IMR-90 (cell line): ENCODE measurements around the gene TUBGCP6. TPM values are rescaled to one million over a fixed set of nuclear protein-coding genes. Genes with fewer than 3 reads are reported as not detected.

Source experiments
- ATAC-seq: fragments of 200-7000 bp; cut with Tn5 transposase; 2 replicates; pipeline ENCODE4 v1.9.1; 2020; ENCODE audit warnings: low read depth, mild to moderate bottlenecking, moderate library complexity
- BruUV-seq: library from RNA; stranded (reverse); fragments of 400-500 nt; replicated peaks from 2 replicates; lab custom pipeline; 2021; lab: Mats Ljungman, UMichigan
- CTCF ChIA-PET: fragments of 300-600 bp; formaldehyde crosslinking; extraction: SDS; loops from one replicate; lab custom pipeline; 2021; ENCODE audit warnings: antibody characterized with exemption; lab: Yijun Ruan, JAX
- POLR2A ChIA-PET: fragments of 300-600 bp; sonication (Branson Sonifier 250); formaldehyde crosslinking; loops from one replicate; lab custom pipeline; 2022; ENCODE audit warnings: antibody characterized with exemption; ENCODE audit not compliant: unreplicated experiment; lab: Charles Lee
- DNase-seq: peaks from one replicate; pipeline ENCODE4 v3.0.0; 2013
- H2AFZ ChIP-seq: replicated peaks from 2 replicates; pipeline ENCODE3; 2013; ENCODE audit warnings: low read length, mild to moderate bottlenecking; ENCODE audit not compliant: poor library complexity
- H2AK5ac ChIP-seq: 2 replicates; pipeline ENCODE4 v1.6.1; 2013; ENCODE audit warnings: low read depth, low read length, inconsistent platforms
- H2AK9ac ChIP-seq: replicated peaks from 2 replicates; pipeline ENCODE3; 2013; ENCODE audit warnings: mild to moderate bottlenecking, low read depth, low read length, moderate library complexity; ENCODE audit not compliant: poor library complexity
- H2BK120ac ChIP-seq: 2 replicates; pipeline ENCODE4 v1.6.1; 2013; ENCODE audit warnings: low read depth, low read length, inconsistent platforms
- H2BK15ac ChIP-seq: 3 replicates; pipeline ENCODE4 v1.6.1; 2013; ENCODE audit warnings: low read depth, low read length, inconsistent platforms
- H2BK20ac ChIP-seq: 2 replicates; pipeline ENCODE4 v1.6.1; 2013; ENCODE audit warnings: low read depth, mild to moderate bottlenecking, inconsistent platforms, low read length, moderate library complexity
- H2BK5ac ChIP-seq: 2 replicates; pipeline ENCODE4 v1.6.1; 2013; ENCODE audit warnings: mild to moderate bottlenecking, low read depth, low read length, inconsistent platforms; ENCODE audit not compliant: poor library complexity, severe bottlenecking
- H3K14ac ChIP-seq: replicated peaks from 2 replicates; pipeline ENCODE4 v1.6.1; 2013; ENCODE audit warnings: low read depth, low read length, inconsistent platforms
- H3K18ac ChIP-seq: 2 replicates; pipeline ENCODE4 v1.6.1; 2013; ENCODE audit warnings: low read depth, low read length, control low read depth
- H3K23ac ChIP-seq: 2 replicates; pipeline ENCODE4 v1.6.1; 2013; ENCODE audit warnings: low read depth, low read length, inconsistent platforms
- H3K27ac ChIP-seq: 2 replicates; pipeline ENCODE4 v1.5.1; 2013; ENCODE audit warnings: mild to moderate bottlenecking, control low read depth, low read length; ENCODE audit not compliant: insufficient read depth
- H3K27me3 ChIP-seq: 2 replicates; pipeline ENCODE4 v1.6.1; 2013; ENCODE audit warnings: low read length; ENCODE audit not compliant: control insufficient read depth, insufficient read depth
- H3K36me3 ChIP-seq: 2 replicates; pipeline ENCODE4 v1.6.1; 2013; ENCODE audit warnings: low read length, mixed read lengths; ENCODE audit not compliant: control insufficient read depth, insufficient read depth
- H3K4ac ChIP-seq: 2 replicates; pipeline ENCODE4 v1.6.1; 2013; ENCODE audit warnings: low read depth, low read length, inconsistent platforms
- H3K4me1 ChIP-seq: 2 replicates; pipeline ENCODE4 v1.6.1; 2013; ENCODE audit warnings: low read length, mixed read lengths; ENCODE audit not compliant: control insufficient read depth, insufficient read depth
- H3K4me2 ChIP-seq: 2 replicates; pipeline ENCODE4 v1.6.1; 2013; ENCODE audit warnings: low read depth, mild to moderate bottlenecking, control low read depth, low read length, moderate library complexity
- H3K4me3 ChIP-seq: 2 replicates; pipeline ENCODE4 v1.5.1; 2013; ENCODE audit warnings: low read depth, mild to moderate bottlenecking, control low read depth, low read length, moderate library complexity; ENCODE audit not compliant: insufficient read depth
- H3K56ac ChIP-seq: 2 replicates; pipeline ENCODE4 v1.6.1; 2013; ENCODE audit warnings: low read length, inconsistent platforms; ENCODE audit not compliant: insufficient read depth; ENCODE audit errors: extremely low read depth
- H3K79me1 ChIP-seq, 2 experiments: 2 replicates each; pipeline ENCODE4 v1.6.1; 2013; ENCODE audit warnings: low read length in 2 of 2, inconsistent platforms in 1 of 2, low read depth in 1 of 2
- H3K9ac ChIP-seq: 2 replicates; pipeline ENCODE4 v1.6.1; 2013; ENCODE audit warnings: low read depth, low read length, control low read depth
- H3K9me1 ChIP-seq: 2 replicates; pipeline ENCODE4 v1.6.1; 2013; ENCODE audit warnings: low read length, inconsistent platforms; ENCODE audit not compliant: insufficient read depth
- H3K9me3 ChIP-seq: 2 replicates; pipeline ENCODE4 v1.6.1; 2013; ENCODE audit warnings: low read length; ENCODE audit not compliant: control insufficient read depth, insufficient read depth
- H4K20me1 ChIP-seq: 2 replicates; pipeline ENCODE4 v1.6.1; 2013; ENCODE audit warnings: low read length, inconsistent platforms; ENCODE audit not compliant: insufficient read depth
- H4K5ac ChIP-seq: 2 replicates; pipeline ENCODE4 v1.6.1; 2013; ENCODE audit warnings: mild to moderate bottlenecking, low read depth, low read length, control low read depth
- H4K8ac ChIP-seq, 2 experiments: 2 replicates each; pipeline ENCODE4 v1.6.1; 2013; ENCODE audit warnings: low read depth in 2 of 2, low read length in 2 of 2, control low read depth in 1 of 2, inconsistent platforms in 1 of 2
- H4K91ac ChIP-seq: 2 replicates; pipeline ENCODE4 v1.6.1; 2013; ENCODE audit warnings: low read depth, low read length, inconsistent platforms; ENCODE audit not compliant: insufficient read depth
- BHLHE40 ChIP-seq: fragments of 150-350 bp; IDR thresholded peaks from 2 replicates; pipeline ENCODE4 v1.6.1; 2016; ENCODE audit warnings: mild to moderate bottlenecking, low read depth, low read length
- CEBPB ChIP-seq: IDR thresholded peaks from 2 replicates; pipeline ENCODE4 v1.6.1; 2012; ENCODE audit warnings: low read depth, low read length, improper control_type of control experiment
- ELK1 ChIP-seq: fragments of 150-350 bp; IDR thresholded peaks from 2 replicates; pipeline ENCODE4 v1.6.1; 2016; ENCODE audit warnings: low read depth, mild to moderate bottlenecking, low read length, moderate library complexity, borderline replicate concordance
- FOS ChIP-seq: fragments of 150-350 bp; IDR thresholded peaks from 2 replicates; pipeline ENCODE4 v1.6.1; 2016; ENCODE audit warnings: low read depth, low read length
- MAFK ChIP-seq: IDR thresholded peaks from 2 replicates; pipeline ENCODE4 v1.6.1; 2012; ENCODE audit warnings: low read depth, low read length, improper control_type of control experiment
- MXI1 ChIP-seq: IDR thresholded peaks from 2 replicates; pipeline ENCODE4 v1.6.1; 2012; ENCODE audit warnings: low read depth, mild to moderate bottlenecking, low read length, moderate library complexity, borderline replicate concordance
- NFE2L2 ChIP-seq: fragments of 150-350 bp; IDR thresholded peaks from 2 replicates; pipeline ENCODE4 v1.6.1; 2016; ENCODE audit warnings: low read depth, mild to moderate bottlenecking, low read length
- POLR2A ChIP-seq: IDR thresholded peaks from 2 replicates; pipeline ENCODE4 v1.6.1; 2012; ENCODE audit warnings: mild to moderate bottlenecking, low read depth, low read length
- RAD21 ChIP-seq: IDR thresholded peaks from 2 replicates; pipeline ENCODE4 v1.6.1; 2012; ENCODE audit warnings: low read length, improper control_type of control experiment
- RCOR1 ChIP-seq: IDR thresholded peaks from 2 replicates; pipeline ENCODE4 v1.6.1; 2012; ENCODE audit warnings: mild to moderate bottlenecking, low read length, improper control_type of control experiment; ENCODE audit not compliant: insufficient replicate concordance
- RFX5 ChIP-seq: IDR thresholded peaks from 2 replicates; pipeline ENCODE4 v1.8.0; 2012; ENCODE audit warnings: low read depth, mild to moderate bottlenecking, low read length, moderate library complexity
- USF2 ChIP-seq: fragments of 150-350 bp; IDR thresholded peaks from 2 replicates; pipeline ENCODE4 v1.6.1; 2017; ENCODE audit warnings: mild to moderate bottlenecking, antibody characterized with exemption, low read length, low read depth
- WGBS, 2 experiments: methylation state at CpG; one replicate each; pipeline versions ENCODE4 v1.1.5 to v1.1.7; 2013; ENCODE audit warnings: missing lambda C conversion rate in 2 of 2; ENCODE audit not compliant: insufficient read length in 1 of 2; ENCODE audit errors: extremely low coverage in 2 of 2; 5-methylcytosine and 5-hydroxymethylcytosine counted together
- dilution Hi-C: fragments of 300-500 bp; cut with HindIII; formaldehyde crosslinking; loops from one replicate; pipeline ENCODE4 v1.14.3; 2018; ENCODE audit warnings: low sequenced_read_pairs; ENCODE audit not compliant: unreplicated experiment
- in situ Hi-C: fragments of 300-500 bp; cut with MboI; formaldehyde crosslinking; loops from 3 replicates; pipeline ENCODE4 v1.14.3; 2019; ENCODE audit warnings: low sequenced_read_pairs, inconsistent platforms, mixed read lengths
- intact Hi-C: fragments of 100-400 bp; cut with micrococcal nuclease; formaldehyde crosslinking; loops from 2 replicates; pipeline ENCODE4 v1.10.0; 2022
- polyA plus RNA-seq, 3 experiments: library from polyadenylated mRNA; depleted of rRNA; stranded (reverse); fragments of >200 nt; gene quantifications; 2 replicates each; pipeline ENCODE4 v1.2.3, GENCODE V29; 2012; ENCODE audit warnings: low replicate concordance in 1 of 3
- total RNA-seq: library from RNA; depleted of rRNA; stranded (reverse); fragments of >200 nt; gene quantifications from 2 replicates; pipeline ENCODE4 v1.2.3, GENCODE V29; 2012

The TUBGCP6 gene
- total and polyA plus RNA-seq, 2 of the 4 experiments (the other 2 are of a cell fraction) = 10.8 to 28.6 TPM

- no peak overlapping the region for H2BK15ac ChIP-seq
- in situ Hi-C loops = loop anchor here (5.0 to 25.0 kb wide), 3 partner anchors 63 to 398 kb away; no protein-coding TSS in a partner anchor
- no peak overlapping the region for H2AK9ac ChIP-seq
- no peak overlapping the region for H3K4me2 ChIP-seq
- no peak overlapping the region for H3K4me3 ChIP-seq
- ChIA-PET CTCF (no interaction called here), POLR2A (no interaction called here)
- no peak overlapping the region for H2BK20ac ChIP-seq
- dilution Hi-C loops = no loop called here
- H2BK5ac ChIP-seq = no peak overlapping the region
- no TSS peak for BruUV-seq
- H2AK5ac ChIP-seq = no peak overlapping the region
- WGBS, 2 experiments = 94% methylated on average over 12 of the region's 32 CpGs; no CpG with 5 or more reads in 1 of the 2 experiments
- peaks cover 16 to 72% of the 10 kb centered on the region in 2 experiments for H3K79me1 ChIP-seq
- ATAC-seq (no peak), DNase-seq (no peak)
- H3K18ac ChIP-seq = no peak overlapping the region
- H3K14ac ChIP-seq = no peak overlapping the region
- H4K91ac ChIP-seq = no peak overlapping the region
- H3K36me3 ChIP-seq = peaks cover 47% of the 10 kb centered on the region
- peaks cover 63% of the 10 kb centered on the region for H4K20me1 ChIP-seq
- H2AFZ ChIP-seq = peak overlapping the region; percentile 35
- no peak overlapping the region for H3K27ac ChIP-seq
- intact Hi-C loops = no loop called here
- no peak overlapping the region for H3K23ac ChIP-seq
- H2BK120ac ChIP-seq = no peak overlapping the region
- no peak overlapping the region for H3K56ac ChIP-seq
- no peaks in the 10 kb centered on the region for H3K27me3 ChIP-seq
- H3K9me3 ChIP-seq = no peaks in the 10 kb centered on the region
- H3K4ac ChIP-seq = no peak overlapping the region
- H3K9ac ChIP-seq = no peak overlapping the region
- TF ChIP-seq CEBPB (no peak), BHLHE40 (no peak), POLR2A (no peak), FOS (no peak), RAD21 (no peak), RCOR1 (no peak), USF2 (no peak), MXI1 (no peak), ELK1 (no peak), RFX5 (no peak), NFE2L2 (no peak), MAFK (no peak)
- H4K8ac ChIP-seq = no peak overlapping the region
- no peaks in the 10 kb centered on the region for H3K4me1 ChIP-seq
- no peak overlapping the region for H4K5ac ChIP-seq
- H3K9me1 ChIP-seq = peaks cover 3% of the 10 kb centered on the region; the same call in 1 of the 2 replicates
Measured at GRCh38 chr22:50210378-50211139, 34.3 kb downstream of the TUBGCP6 start.
